ENCODE data around the gene THADA.
A peak's percentile ranks its signal among the peaks of the same experiment; 100 is the strongest.
"Not testable (repeated sequence)": the region's sequence is repeated elsewhere in the genome, so short reads cannot be mapped to it uniquely, and the experiment has no call there.

THADA gene

GRCh38 chr2:43399515-43400264, 196.1 kb downstream of the THADA start:
- TF ChIP-seq, protein P1, sequence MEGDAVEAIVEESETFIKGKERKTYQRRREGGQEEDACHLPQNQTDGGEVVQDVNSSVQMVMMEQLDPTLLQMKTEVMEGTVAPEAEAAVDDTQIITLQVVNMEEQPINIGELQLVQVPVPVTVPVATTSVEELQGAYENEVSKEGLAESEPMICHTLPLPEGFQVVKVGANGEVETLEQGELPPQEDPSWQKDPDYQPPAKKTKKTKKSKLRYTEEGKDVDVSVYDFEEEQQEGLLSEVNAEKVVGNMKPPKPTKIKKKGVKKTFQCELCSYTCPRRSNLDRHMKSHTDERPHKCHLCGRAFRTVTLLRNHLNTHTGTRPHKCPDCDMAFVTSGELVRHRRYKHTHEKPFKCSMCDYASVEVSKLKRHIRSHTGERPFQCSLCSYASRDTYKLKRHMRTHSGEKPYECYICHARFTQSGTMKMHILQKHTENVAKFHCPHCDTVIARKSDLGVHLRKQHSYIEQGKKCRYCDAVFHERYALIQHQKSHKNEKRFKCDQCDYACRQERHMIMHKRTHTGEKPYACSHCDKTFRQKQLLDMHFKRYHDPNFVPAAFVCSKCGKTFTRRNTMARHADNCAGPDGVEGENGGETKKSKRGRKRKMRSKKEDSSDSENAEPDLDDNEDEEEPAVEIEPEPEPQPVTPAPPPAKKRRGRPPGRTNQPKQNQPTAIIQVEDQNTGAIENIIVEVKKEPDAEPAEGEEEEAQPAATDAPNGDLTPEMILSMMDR (IDR thresholded peaks at IDR 0.05; ENCODE audit: control extremely low read depth, extremely low read depth, low read depth, missing control alignments): no peak
- no peak for DNase-seq (ENCODE audit: extremely low spot score)
- POLR2A ChIA-PET: no interaction called here
- CTCF ChIA-PET: no interaction called here

DNA sequence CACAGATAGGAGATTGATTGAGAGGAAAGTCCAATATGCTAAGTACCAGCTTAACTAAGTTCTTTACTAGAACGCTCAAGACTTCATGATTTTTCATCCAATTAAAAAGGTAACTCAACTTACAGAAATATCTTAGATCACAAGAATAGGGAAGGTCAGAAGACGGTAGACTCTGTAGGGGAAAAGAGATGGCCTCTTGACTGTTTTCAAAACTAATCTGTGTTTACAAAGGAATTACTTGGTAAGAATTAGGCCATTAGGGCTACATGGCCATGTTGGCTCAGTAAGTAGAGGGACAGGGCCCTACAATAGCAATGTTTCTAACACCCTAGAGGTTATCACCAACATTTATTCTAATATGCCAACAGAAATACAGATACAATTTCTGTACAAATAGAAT, 196.7 kb downstream of the THADA start:
- TF ChIP-seq, protein P1 (IDR thresholded peaks at IDR 0.05; ENCODE audit: control extremely low read depth, extremely low read depth, low read depth, missing control alignments): no peak
- DNase-seq (ENCODE audit: extremely low spot score): no peak
- POLR2A ChIA-PET: no interaction called here
- CTCF ChIA-PET: no interaction called here

DNA sequence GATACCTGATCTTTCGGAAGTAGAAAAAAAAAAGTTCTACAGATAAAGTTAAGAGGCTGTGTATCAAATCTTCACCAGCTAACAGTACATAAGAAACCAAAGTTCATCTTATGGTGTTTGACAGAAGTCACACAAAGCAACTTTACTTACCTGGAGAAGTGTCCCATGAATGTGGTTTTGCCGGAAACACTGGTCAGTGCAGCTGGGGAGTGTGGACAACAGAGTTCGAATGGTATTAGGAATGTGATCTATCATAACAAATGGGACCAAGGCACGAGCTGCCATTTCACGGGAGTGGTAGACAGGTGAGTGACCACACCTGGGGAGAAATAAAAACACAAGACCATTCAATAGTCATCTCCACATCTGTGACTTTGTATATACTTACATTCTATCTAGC, 198.0 kb downstream of the THADA start:
- DNase-seq (ENCODE audit: extremely low spot score): no peak
- ChIA-PET CTCF (interaction anchor here (1.5 kb wide), 1 partner anchor 9 kb away, joined by 5 read pairs; no protein-coding TSS in a partner anchor), POLR2A (no interaction called here)
- TF ChIP-seq, protein P1 (IDR thresholded peaks at IDR 0.05; ENCODE audit: control extremely low read depth, extremely low read depth, low read depth, missing control alignments): no peak

GRCh38 chr2:43397411-43397810, 198.4 kb downstream of the THADA start:
- no peak for DNase-seq (ENCODE audit: extremely low spot score)
- ChIA-PET CTCF (interaction anchor here (1.5 kb wide), 1 partner anchor 9 kb away, joined by 5 read pairs; no protein-coding TSS in a partner anchor), POLR2A (no interaction called here)
- TF ChIP-seq, protein P1 (IDR thresholded peaks at IDR 0.05; ENCODE audit: control extremely low read depth, extremely low read depth, low read depth, missing control alignments): no peak

- DNase-seq (ENCODE audit: extremely low spot score); CTCF ChIA-PET: not testable (repeated sequence)
- POLR2A ChIA-PET: interaction anchor here (0.6 kb wide), 1 partner anchor 84 kb away, joined by 5 read pairs; no protein-coding TSS in a partner anchor
Measured at GRCh38 chr2:43396344-43396743, 199.5 kb downstream of the THADA start.

DNA sequence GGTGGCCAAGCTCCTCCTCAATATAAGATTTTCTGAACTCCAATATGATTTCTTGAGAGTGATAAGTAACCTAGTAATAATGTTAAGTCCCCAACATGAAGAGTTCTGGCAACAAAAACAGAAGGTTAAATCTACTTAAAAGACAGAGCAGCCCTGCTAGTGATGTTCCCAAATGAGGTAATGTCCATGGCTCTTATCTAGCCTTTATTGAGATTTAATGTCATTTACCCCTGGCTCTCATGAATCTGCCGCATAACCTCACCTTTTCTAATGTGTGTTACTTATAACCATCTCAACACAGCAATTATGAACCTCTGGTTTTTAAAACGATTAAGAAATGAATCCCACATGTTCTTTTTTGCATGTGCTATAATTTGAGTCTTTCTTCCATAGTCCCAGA, 201.9 kb downstream of the THADA start:
- DNase-seq (ENCODE audit: extremely low spot score): no peak
- POLR2A ChIA-PET: interaction anchor here (0.5 kb wide), 1 partner anchor 146 kb away, joined by 4 read pairs; no protein-coding TSS in a partner anchor
- TF ChIP-seq, protein P1 (IDR thresholded peaks at IDR 0.05; ENCODE audit: control extremely low read depth, extremely low read depth, low read depth, missing control alignments): no peak
- CTCF ChIA-PET: interaction anchor here (2.1 to 4.4 kb wide), 2 partner anchors 10 to 13 kb away, joined by 4 to 32 read pairs; no protein-coding TSS in a partner anchor

DNA sequence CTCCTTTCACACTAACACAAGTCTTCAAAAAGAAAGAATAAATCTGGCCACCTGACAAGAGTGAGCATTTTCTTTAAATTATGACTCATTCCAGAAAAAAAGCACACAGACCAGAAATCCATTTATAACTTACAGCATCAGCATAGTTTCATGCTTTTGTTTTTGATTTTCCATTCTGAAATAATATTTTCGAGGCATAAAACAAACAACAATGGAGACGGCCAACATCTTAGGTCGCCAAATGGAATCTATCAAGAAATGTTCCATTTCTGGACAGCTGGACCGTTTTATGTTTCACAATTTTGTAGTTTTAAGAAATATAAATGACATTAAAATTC, 204.0 kb downstream of the THADA start:
- ChIA-PET CTCF (interaction anchor here (4.4 kb wide), 1 partner anchor 12 kb away, joined by 32 read pairs; no protein-coding TSS in a partner anchor), POLR2A (no interaction called here)
- peak; percentile 10 for DNase-seq (ENCODE audit: extremely low spot score)
- TF ChIP-seq, protein P1 (IDR thresholded peaks at IDR 0.05; ENCODE audit: control extremely low read depth, extremely low read depth, low read depth, missing control alignments): no peak
